Lung (tissue), 12 donors: ENCODE data around the gene PDE1C. TPM values are rescaled to one million over a fixed set of nuclear protein-coding genes. Genes with fewer than 3 reads are reported as not detected.

ENCODE experiments used
- ATAC-seq: fragments of 200-7000 bp; cut with Tn5 transposase; one replicate; pipeline ENCODE4 v1.9.1; 2020; ENCODE audit warnings: moderate number of reproducible peaks; ENCODE audit not compliant: insufficient read depth, low FRiP score
- DNase-seq, 3 donors: peaks; one replicate each; pipeline ENCODE4 v3.0.0-alpha.2; 2013 to 2017
- H3K27ac ChIP-seq, 2 donors: one replicate each; pipeline ENCODE4 v1.5.1; 2013; ENCODE audit warnings: mild to moderate bottlenecking in 2 of 2, moderate library complexity in 2 of 2, control low read depth in 1 of 2, inconsistent platforms in 1 of 2, low read depth in 1 of 2, low read length in 1 of 2
- H3K27me3 ChIP-seq, 3 donors: one replicate each; pipeline ENCODE4 v1.5.1; 2013; ENCODE audit warnings: low read length in 2 of 3; ENCODE audit not compliant: control insufficient read depth in 3 of 3, insufficient read depth in 3 of 3
- H3K36me3 ChIP-seq, 4 donors: one replicate each; pipeline ENCODE4 v1.5.1; 2013; ENCODE audit warnings: low read length in 4 of 4, mild to moderate bottlenecking in 1 of 4, moderate library complexity in 1 of 4; ENCODE audit not compliant: control insufficient read depth in 4 of 4, insufficient read depth in 4 of 4
- H3K4me1 ChIP-seq, 5 donors: one replicate each; pipeline ENCODE4 v1.5.1; 2013; ENCODE audit warnings: low read length in 5 of 5, mild to moderate bottlenecking in 2 of 5, moderate library complexity in 1 of 5; ENCODE audit not compliant: control insufficient read depth in 5 of 5, insufficient read depth in 5 of 5
- H3K4me3 ChIP-seq: one replicate; pipeline ENCODE4 v1.5.1; 2013; ENCODE audit warnings: mild to moderate bottlenecking, control low read depth, moderate library complexity
- H3K9ac ChIP-seq, 2 donors: one replicate each; pipeline ENCODE4 v1.5.1; 2013; ENCODE audit warnings: low read length in 2 of 2, control low read depth in 1 of 2; ENCODE audit not compliant: insufficient read depth in 1 of 2
- H3K9me3 ChIP-seq, 4 donors: one replicate each; pipeline ENCODE4 v1.5.1; 2013; ENCODE audit warnings: low read length in 3 of 4, mild to moderate bottlenecking in 1 of 4, moderate library complexity in 1 of 4; ENCODE audit not compliant: control insufficient read depth in 4 of 4, insufficient read depth in 3 of 4
- CTCF ChIP-seq: IDR thresholded peaks from 2 replicates; pipeline ENCODE4 v1.5.1; 2012; ENCODE audit warnings: mild to moderate bottlenecking; ENCODE audit errors: control extremely low read depth, extremely low read depth
- WGBS, 2 donors: extraction: QIAGEN DNeasy Blood & Tissue Kit; methylation state at CpG; one replicate each; pipeline ENCODE4 v1.1.7; 2013; 5-methylcytosine and 5-hydroxymethylcytosine counted together
- polyA plus RNA-seq, 2 donors: library from polyadenylated mRNA; stranded (reverse); fragments of 200-250 nt; gene quantifications; one replicate each; pipeline ENCODE4 v1.2.1, GENCODE V29; 2013
- total RNA-seq, 2 donors: library from RNA; depleted of rRNA in 1 of 2; stranded (reverse); fragments of >200 nt in 1 of 2; gene quantifications; one replicate each; pipeline ENCODE4 v1.2.1, GENCODE V29; 2014 to 2021
- donor health status: control.
- donor health status: control.
- donor health status: Bipolar disorder and iron deficiency.
- donor health status: healthy.
- donor health status: DM: yes; HTN: yes; CAD: no.

The PDE1C gene
- total and polyA plus RNA-seq, 4 donors = 1.9 to 14.3 (median 6.1) TPM

GRCh38 chr7:32023376-32023775 lies 46.8 kb downstream of the PDE1C start:
- H3K4me3 ChIP-seq = no peak overlapping the region
- H3K27ac ChIP-seq = no peak overlapping the region
- H3K36me3 ChIP-seq = no peaks in the 10 kb centered on the region
- WGBS, 2 donors = 92 to 93% methylated on average over 6 of the region's 6 CpGs
- TF ChIP-seq CTCF = no peak
- DNase-seq = no peak
- H3K4me1 ChIP-seq = peaks cover 0 to 15% (median 0%) of the 10 kb centered on the region in 5 donors
- no peaks in the 10 kb centered on the region for H3K27me3 ChIP-seq
- ATAC-seq = no peak
- peaks cover 0 to 4% (median 0%) of the 10 kb centered on the region in 4 donors for H3K9me3 ChIP-seq
- no peak overlapping the region for H3K9ac ChIP-seq

DNA sequence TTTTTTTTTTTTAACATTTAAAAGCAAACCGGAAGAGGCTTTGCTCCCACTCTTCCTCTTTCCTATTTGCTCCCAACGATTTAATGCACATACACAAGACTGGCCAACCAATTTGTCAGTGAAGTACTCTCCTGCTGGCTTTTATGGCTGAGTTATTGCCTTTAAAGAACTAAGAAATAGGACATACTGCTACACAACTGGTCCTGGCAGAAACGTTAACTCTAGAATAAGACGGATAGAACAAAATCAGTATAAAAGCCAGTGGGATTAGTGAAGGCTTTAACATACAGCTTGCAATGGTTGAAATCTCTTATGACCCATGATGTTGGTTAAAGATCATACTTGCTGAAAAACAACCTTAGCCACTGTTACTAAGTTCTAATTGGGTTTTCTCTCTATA lies 47.2 kb downstream of the PDE1C start:
- no peaks in the 10 kb centered on the region for H3K27me3 ChIP-seq
- no peak for TF ChIP-seq CTCF
- ATAC-seq (no peak), DNase-seq (no peak)
- H3K36me3 ChIP-seq = peaks cover 0 to 1% (median 0%) of the 10 kb centered on the region in 4 donors
- peaks cover 0 to 15% (median 0%) of the 10 kb centered on the region in 5 donors for H3K4me1 ChIP-seq
- 85 to 89% methylated on average over 4 of the region's 4 CpGs for WGBS, 2 donors
- no peak overlapping the region for H3K4me3 ChIP-seq
- peaks cover 0 to 4% (median 0%) of the 10 kb centered on the region in 4 donors for H3K9me3 ChIP-seq
- H3K27ac ChIP-seq = no peak overlapping the region
- H3K9ac ChIP-seq = no peak overlapping the region

GRCh38 chr7:32020551-32021159 lies 49.6 kb downstream of the PDE1C start:
- no peaks in the 10 kb centered on the region for H3K27me3 ChIP-seq
- peaks cover 0 to 15% (median 0%) of the 10 kb centered on the region in 5 donors for H3K4me1 ChIP-seq
- 74 to 88% methylated on average over 2 of the region's 2 CpGs for WGBS, 2 donors
- no peak overlapping the region for H3K9ac ChIP-seq
- DNase-seq (no peak), ATAC-seq (no peak)
- no peak overlapping the region for H3K27ac ChIP-seq
- H3K4me3 ChIP-seq = no peak overlapping the region
- H3K9me3 ChIP-seq = peaks cover 0 to 3% (median 0%) of the 10 kb centered on the region in 4 donors
- peaks cover 0 to 5% (median 0%) of the 10 kb centered on the region in 4 donors for H3K36me3 ChIP-seq
- no peak for TF ChIP-seq CTCF
